HG02970 (cell line): ENCODE data around the gene COPE.

ENCODE experiments used
- ATAC-seq: cut with Tn5 transposase; IDR thresholded peaks from one replicate; pipeline ENCODE4 v1.9.1; 2021; ENCODE audit warnings: mild to moderate bottlenecking, moderate library complexity, moderate number of reproducible peaks; ENCODE audit not compliant: unreplicated experiment, low FRiP score

Gene COPE

DNA sequence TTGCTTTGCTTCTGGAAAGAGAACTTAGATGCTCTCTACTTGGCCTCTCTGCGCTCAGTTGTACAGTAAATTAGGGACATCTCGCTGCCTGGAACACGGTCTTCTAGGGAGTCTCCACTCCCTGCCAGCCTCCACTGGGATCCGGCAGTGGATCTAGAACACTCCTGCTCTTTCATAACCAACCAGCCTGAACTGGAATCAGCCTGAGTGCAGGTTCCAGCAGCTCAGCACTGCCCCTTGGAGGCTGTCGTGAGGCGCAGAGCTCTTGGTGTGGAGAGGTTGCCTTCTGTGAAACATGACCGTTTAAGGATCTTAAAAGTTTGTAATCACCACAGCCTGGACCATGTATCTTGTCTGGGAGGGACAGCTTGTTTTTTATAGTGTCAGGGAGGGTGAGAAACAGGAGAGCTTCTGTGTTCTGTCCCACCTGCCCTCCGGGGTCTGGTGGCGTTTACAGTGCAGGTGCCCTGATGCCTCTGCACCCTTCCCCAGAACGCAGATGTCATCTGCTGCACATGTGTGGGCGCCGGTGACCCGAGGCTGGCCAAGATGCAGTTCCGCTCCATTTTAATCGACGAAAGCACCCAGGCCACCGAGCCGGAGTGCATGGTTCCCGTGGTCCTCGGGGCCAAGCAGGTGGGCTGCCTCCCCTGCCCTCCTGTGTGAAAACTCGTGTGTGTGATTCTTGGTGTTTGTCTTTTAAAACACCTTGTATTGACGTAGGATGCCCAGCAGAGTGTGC, 62.6 kb downstream of the COPE start:
- no peak for ATAC-seq

DNA sequence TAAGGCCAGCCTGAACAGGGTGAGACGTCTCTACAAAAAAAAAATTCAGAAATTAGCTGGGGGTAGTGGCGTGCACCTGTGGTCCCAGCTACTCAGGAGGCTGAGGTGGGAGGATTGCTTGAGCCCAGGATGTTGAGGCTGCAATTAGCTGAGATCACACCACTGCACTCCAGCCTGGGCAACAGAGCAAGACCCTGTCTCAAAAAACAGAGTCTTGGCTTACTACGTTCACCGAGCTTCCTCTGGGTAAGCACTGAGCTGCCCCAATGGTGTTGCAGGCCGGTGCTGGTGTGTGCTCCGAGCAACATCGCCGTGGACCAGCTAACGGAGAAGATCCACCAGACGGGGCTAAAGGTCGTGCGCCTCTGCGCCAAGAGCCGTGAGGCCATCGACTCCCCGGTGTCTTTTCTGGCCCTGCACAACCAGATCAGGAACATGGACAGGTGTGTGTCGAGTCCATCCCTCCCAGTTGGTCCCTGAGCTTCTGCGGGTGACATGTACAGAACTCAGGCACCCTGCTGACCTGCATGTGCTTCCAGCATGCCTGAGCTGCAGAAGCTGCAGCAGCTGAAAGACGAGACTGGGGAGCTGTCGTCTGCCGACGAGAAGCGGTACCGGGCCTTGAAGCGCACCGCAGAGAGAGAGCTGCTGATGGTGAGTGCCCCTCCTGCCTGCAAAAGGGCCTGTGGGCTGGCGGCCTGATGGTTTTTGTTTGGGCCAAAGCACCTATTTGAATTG, 63.4 kb downstream of the COPE start:
- ATAC-seq = no peak

DNA sequence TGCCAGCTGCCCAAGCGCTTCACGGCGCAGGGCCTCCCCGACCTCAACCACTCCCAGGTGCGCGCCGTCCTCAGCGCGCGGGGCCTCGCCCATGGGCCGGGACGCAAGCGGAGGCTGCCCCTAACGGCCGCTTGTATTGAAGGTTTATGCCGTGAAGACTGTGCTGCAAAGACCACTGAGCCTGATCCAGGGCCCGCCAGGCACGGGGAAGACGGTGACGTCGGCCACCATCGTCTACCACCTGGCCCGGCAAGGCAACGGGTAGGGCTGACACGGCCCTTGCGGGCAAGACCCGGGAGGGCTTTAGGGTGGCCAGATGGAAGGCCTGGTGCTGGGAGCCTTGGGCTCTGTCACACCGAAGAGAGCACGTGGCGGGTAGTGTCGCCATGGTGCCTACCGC, 64.2 kb downstream of the COPE start:
- ATAC-seq = no peak

DNA sequence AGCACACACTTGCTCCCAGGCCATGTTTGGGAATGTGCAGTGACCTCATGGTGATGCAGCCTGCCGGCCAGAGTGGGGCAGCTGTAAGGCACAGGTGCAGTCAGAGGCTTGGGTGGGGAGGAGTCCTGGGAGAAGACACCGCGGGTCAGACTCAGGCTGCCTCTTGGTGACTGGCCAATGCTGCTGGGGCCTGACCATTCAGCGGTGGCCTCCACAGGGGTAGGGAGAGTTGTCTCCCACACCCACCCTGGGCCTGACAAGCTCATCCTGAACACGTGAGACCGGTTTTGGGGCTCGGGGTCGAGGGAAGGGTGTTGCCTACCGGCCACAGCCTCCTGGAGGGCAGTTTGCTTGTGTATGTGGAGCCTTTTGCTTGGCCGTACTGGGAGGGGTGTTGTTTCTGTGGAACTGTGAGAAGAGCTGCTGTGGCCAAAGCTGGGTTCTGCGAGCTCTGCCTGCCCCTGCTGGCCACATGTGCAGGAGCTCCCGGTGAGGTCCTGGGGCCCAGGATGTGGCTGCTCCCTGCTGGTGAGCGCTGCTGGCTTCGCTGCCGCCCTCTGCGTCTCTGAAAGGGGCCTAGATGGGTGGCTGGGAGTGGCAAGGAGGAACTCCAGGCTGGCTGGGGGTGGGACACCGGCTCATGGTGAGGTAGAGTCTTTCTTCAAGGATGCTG, 65.3 kb downstream of the COPE start:
- ATAC-seq = no peak

DNA sequence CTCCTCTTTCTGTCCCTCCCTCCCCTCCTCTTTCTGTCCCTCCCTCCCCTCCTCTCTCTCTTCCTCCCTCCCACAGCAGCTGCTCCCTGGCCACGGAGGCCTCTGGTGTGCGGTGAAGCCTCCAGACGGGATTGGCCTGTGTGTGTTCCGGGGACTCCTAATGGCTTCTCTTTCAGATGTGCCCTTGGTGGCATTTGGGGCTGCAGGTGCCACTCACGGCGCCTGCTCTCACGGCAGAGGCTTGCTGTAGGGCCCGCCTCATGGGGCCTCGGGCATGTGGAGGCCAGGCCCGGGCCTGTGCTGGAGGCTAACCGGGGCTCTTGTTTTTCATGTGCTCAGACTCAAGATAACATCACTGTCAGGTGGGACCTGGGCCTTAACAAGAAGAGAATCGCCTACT, 66.5 kb downstream of the COPE start:
- no peak for ATAC-seq

DNA sequence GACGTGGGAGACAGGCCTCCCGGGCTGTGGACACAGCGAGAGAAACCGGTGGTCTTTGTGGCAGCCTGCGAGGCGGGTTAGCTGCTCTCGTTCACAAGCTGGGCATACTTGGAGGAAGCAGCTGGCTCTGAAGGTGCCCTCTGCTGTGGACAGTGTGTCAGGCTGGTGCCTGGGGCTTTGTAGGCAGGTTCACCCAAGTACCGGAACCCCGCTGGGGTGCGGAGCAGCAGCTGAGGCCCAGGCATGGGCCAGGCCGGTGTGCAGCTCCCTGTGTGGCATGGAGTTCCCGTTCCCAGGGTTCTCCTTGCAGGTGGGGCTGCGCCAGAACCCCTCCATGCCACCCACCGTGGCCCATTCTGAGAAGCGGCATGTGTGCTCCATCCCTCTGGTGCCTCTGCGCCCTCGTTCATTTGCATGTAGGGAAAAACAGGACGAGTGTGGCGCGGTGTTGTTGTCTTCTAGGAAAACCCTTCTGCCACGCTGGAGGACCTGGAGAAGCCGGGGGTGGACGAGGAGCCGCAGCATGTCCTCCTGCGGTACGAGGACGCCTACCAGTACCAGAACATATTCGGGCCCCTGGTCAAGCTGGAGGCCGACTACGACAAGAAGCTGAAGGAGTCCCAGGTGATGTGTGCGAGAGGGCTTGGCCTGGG, 67.4 kb downstream of the COPE start:
- no peak for ATAC-seq

DNA sequence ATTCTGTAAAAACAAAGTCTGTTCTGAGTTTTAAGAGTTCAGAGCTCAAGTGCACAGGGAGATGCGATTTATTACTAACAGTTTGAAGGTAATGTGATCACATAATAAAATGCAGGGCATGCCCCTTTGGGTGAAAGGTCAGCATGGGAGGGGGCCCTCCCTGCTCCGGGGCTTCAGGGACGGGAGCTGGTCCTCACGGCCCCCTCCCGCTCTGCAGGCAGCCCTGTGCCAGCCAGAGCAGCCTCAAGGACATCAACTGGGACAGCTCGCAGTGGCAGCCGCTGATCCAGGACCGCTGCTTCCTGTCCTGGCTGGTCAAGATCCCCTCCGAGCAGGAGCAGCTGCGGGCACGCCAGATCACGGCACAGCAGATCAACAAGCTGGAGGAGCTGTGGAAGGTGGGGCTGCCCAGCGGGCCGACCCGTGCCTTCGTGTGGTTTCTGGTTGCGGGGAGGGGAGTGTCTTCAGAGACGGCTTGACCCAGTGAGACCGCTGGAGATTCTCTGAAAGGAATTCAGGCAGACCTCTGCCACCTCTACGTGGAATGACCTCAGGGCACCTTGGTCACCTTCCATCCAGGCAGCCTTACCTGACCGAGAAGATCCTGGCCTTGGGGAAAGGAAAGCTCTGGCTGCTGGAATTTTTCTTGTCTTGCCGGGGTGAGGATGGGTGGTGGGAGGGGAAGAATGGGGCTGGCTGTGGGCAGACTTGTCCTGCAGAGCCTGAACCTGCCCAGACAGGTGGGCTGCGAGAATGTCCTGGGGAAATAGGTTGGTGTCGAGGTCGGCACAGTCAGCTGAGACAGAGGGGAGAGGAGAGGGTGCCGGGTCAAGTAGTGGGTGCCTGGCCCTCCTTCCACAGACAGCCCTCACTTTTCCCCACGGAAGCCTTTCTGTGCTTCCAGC, 68.5 kb downstream of the COPE start:
- ATAC-seq = no peak

DNA sequence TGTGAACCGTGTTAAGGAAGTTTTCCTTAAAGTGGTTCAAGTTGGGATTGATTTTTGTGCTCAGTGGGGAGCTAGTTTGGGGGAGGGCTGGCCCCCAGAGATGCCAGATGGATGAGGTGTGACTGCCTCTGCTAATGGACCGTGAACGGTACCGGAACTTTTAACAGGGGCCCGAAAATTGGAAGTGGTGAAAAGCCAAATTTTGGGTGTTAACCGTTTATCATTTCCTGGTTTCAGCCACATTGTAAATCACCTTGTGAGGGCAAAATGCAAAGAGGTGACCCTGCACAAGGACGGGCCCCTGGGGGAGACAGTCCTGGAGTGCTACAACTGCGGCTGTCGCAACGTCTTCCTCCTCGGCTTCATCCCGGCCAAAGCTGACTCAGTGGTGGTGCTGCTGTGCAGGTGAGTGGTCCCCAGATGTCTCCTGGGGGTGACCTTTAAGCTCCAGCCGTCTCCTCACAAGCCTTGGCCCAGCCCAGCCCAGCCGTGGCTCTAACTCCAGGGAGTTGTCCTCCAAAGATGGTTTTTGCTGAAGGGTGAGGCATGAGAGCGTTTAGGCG, 69.3 kb downstream of the COPE start:
- no peak for ATAC-seq
